Neural progenitor cell (in vitro differentiated cells): ENCODE measurements around the gene NOX5. TPM values are rescaled to one million over a fixed set of nuclear protein-coding genes. Genes with fewer than 3 reads are reported as not detected.

ENCODE experiments used
- DNase-seq: peaks from one replicate; pipeline ENCODE4 v3.0.0-alpha.2; 2016; ENCODE audit warnings: low spot score
- H2AFZ ChIP-seq: fragments of 200-600 bp; sonication (generic); replicated peaks from 2 replicates; pipeline ENCODE4 v1.6.1; 2016; ENCODE audit warnings: antibody characterized with exemption
- H3F3A ChIP-seq: fragments of 200-600 bp; sonication (generic); 2 replicates; pipeline ENCODE4 v1.6.1; 2016; ENCODE audit warnings: antibody characterized with exemption, low read depth
- H3K27ac ChIP-seq: fragments of 200-600 bp; sonication (generic); 2 replicates; pipeline ENCODE4 v1.5.1; 2016; ENCODE audit warnings: mild to moderate bottlenecking
- H3K27me3 ChIP-seq: fragments of 200-600 bp; sonication (generic); 2 replicates; pipeline ENCODE4 v1.6.1; 2016; ENCODE audit warnings: mild to moderate bottlenecking, moderate library complexity
- H3K36me3 ChIP-seq: fragments of 200-600 bp; sonication (generic); 2 replicates; pipeline ENCODE4 v1.5.1; 2016
- H3K4me1 ChIP-seq: fragments of 200-600 bp; sonication (generic); 2 replicates; pipeline ENCODE4 v1.6.1; 2016; ENCODE audit warnings: mixed run types
- H3K4me2 ChIP-seq: fragments of 200-600 bp; sonication (generic); 2 replicates; pipeline ENCODE4 v1.6.1; 2016
- H3K4me3 ChIP-seq: fragments of 200-600 bp; sonication (generic); 2 replicates; pipeline ENCODE4 v1.5.1; 2016
- H3K79me2 ChIP-seq: fragments of 200-600 bp; sonication (generic); 2 replicates; pipeline ENCODE4 v1.6.1; 2016; ENCODE audit warnings: low read depth
- H3K9ac ChIP-seq: fragments of 200-600 bp; sonication (generic); 2 replicates; pipeline ENCODE4 v1.6.1; 2016
- H3K9me3 ChIP-seq: fragments of 200-600 bp; sonication (generic); 2 replicates; pipeline ENCODE4 v1.5.1; 2016; ENCODE audit warnings: low read depth
- H4K20me1 ChIP-seq: fragments of 200-600 bp; sonication (generic); 2 replicates; pipeline ENCODE4 v1.6.1; 2016; ENCODE audit warnings: low read depth
- H3K27ac Mint-ChIP-seq: 3 replicates; pipeline ENCODE4 v1.8.0; 2021; ENCODE audit warnings: mixed read lengths
- H3K27me3 Mint-ChIP-seq: 2 replicates; pipeline ENCODE4 v1.8.0; 2022; ENCODE audit warnings: low read depth, mild to moderate bottlenecking, inconsistent platforms, moderate library complexity, mixed read lengths; ENCODE audit not compliant: insufficient read depth
- H3K36me3 Mint-ChIP-seq: 3 replicates; pipeline ENCODE4 v1.8.0; 2021; ENCODE audit warnings: mixed read lengths
- H3K4me1 Mint-ChIP-seq: 3 replicates; pipeline ENCODE4 v1.8.0; 2021; ENCODE audit warnings: mixed read lengths
- H3K4me3 Mint-ChIP-seq: 3 replicates; pipeline ENCODE4 v1.8.0; 2021; ENCODE audit warnings: mild to moderate bottlenecking, moderate library complexity, mixed read lengths
- H3K9me3 Mint-ChIP-seq: 3 replicates; pipeline ENCODE4 v1.8.0; 2020; ENCODE audit warnings: mixed read lengths
- CTCF ChIP-seq: fragments of 200-600 bp; sonication (generic); IDR thresholded peaks from 2 replicates; pipeline ENCODE4 v1.5.1; 2017; ENCODE audit warnings: antibody characterized with exemption, mild to moderate bottlenecking
- EZH2 ChIP-seq: fragments of 200-600 bp; sonication (generic); IDR thresholded peaks from 2 replicates; pipeline ENCODE4 v1.6.1; 2017; ENCODE audit warnings: antibody characterized with exemption, mild to moderate bottlenecking, moderate library complexity
- EZH2phosphoT487 ChIP-seq: fragments of 200-600 bp; sonication (generic); IDR thresholded peaks from 2 replicates; pipeline ENCODE4 v1.6.1; 2017; ENCODE audit warnings: antibody characterized with exemption
- total RNA-seq: library from RNA; depleted of rRNA; stranded (reverse); fragments of >200 nt; gene quantifications from 2 replicates; pipeline ENCODE4 v1.2.3, GENCODE V29; 2015; ENCODE audit warnings: low replicate concordance

Gene NOX5
- total RNA-seq, 1 donor from 2014 or later, result not detected

DNA sequence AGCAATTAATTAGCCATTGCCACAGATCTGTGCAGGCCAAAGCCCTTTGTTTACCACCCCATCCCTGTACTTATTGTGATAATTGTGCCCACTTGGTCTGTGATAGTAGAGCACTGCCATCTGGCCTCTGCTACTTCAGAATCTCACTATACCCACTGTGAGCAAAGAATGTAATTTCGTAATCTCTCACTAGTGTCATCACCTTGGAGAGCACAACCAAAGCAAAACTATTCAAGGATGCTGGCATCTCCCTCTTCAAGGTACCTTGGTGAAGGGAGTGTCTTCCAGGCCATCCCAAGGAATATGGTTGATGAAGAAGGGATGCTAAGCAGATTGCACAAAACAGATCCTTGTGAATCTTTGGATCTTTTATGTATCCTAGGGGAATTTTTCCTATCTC lies 34.7 kb upstream of the NOX5 start:
- peaks cover 24% of the 10 kb centered on the region for H3K9me3 Mint-ChIP-seq
- Histone ChIP-seq H3K27me3 (no peaks in the 10 kb centered on the region), H3K36me3 (no peaks in the 10 kb centered on the region), H3K4me2 (no peak overlapping the region), H3K9ac (no peak overlapping the region), H3K9me3 (no peaks in the 10 kb centered on the region), H3K27ac (no peak overlapping the region), H3F3A (no peaks in the 10 kb centered on the region), H3K4me1 (no peaks in the 10 kb centered on the region), H3K79me2 (no peaks in the 10 kb centered on the region), H2AFZ (no peak overlapping the region), H3K4me3 (no peak overlapping the region), H4K20me1 (no peaks in the 10 kb centered on the region)
- no peak overlapping the region for H3K4me3 Mint-ChIP-seq
- H3K4me1 Mint-ChIP-seq, result no peaks in the 10 kb centered on the region
- no peak for DNase-seq
- no peak for TF ChIP-seq EZH2
- no peak for TF ChIP-seq CTCF
- TF ChIP-seq EZH2phosphoT487, result no peak
- no peaks in the 10 kb centered on the region for H3K36me3 Mint-ChIP-seq
- H3K27ac Mint-ChIP-seq, result no peak overlapping the region
- H3K27me3 Mint-ChIP-seq, result peaks cover 1% of the 10 kb centered on the region

DNA sequence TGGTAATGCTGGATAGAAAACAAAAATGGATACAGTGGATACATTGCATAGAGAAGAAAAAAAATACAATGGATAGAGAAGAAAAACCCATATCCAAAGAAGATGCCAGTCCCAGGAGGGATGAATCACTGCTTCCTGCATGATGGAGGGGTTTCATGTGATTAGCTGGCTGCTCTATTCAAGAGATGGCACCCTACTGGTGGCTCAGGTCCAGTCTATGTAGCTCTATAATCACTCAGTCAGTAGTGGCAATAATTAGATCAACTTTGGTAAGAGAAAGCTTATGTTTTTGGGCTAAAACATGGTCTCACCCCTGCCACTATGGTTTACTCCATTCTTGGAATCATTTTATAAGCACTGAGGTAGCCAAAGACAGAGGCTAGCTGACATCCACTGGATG lies 33.7 kb upstream of the NOX5 start:
- no peak overlapping the region for H3K9ac ChIP-seq

GRCh38 chr15:68981941-68982340 lies 32.6 kb upstream of the NOX5 start:
- Mint-ChIP-seq H3K4me3 (no peak overlapping the region), H3K27ac (no peak overlapping the region), H3K36me3 (no peaks in the 10 kb centered on the region), H3K27me3 (peaks cover 3% of the 10 kb centered on the region), H3K9me3 (peaks cover 14% of the 10 kb centered on the region), H3K4me1 (no peaks in the 10 kb centered on the region)
- Histone ChIP-seq H2AFZ (no peak overlapping the region), H3K4me3 (no peak overlapping the region), H3K9me3 (no peaks in the 10 kb centered on the region), H3K36me3 (no peaks in the 10 kb centered on the region), H3K27me3 (no peaks in the 10 kb centered on the region), H4K20me1 (no peaks in the 10 kb centered on the region), H3K27ac (no peak overlapping the region), H3K4me2 (no peak overlapping the region), H3K79me2 (no peaks in the 10 kb centered on the region), H3K4me1 (no peaks in the 10 kb centered on the region), H3F3A (no peaks in the 10 kb centered on the region), H3K9ac (no peak overlapping the region)
- TF ChIP-seq EZH2 (no peak), EZH2phosphoT487 (no peak), CTCF (no peak)
- no peak for DNase-seq

More for the DNA sequence above, 33.7 kb upstream of the NOX5 start:
- Mint-ChIP-seq H3K36me3 (no peaks in the 10 kb centered on the region), H3K4me3 (no peak overlapping the region), H3K27ac (no peak overlapping the region), H3K4me1 (no peaks in the 10 kb centered on the region), H3K9me3 (peaks cover 21% of the 10 kb centered on the region), H3K27me3 (peaks cover 3% of the 10 kb centered on the region)
- no peak for DNase-seq
- H3K27ac ChIP-seq, result no peak overlapping the region
- no peaks in the 10 kb centered on the region for H3K36me3 ChIP-seq
- H3K9me3 ChIP-seq, result no peaks in the 10 kb centered on the region
- H3F3A ChIP-seq, result no peaks in the 10 kb centered on the region
- no peak overlapping the region for H3K4me2 ChIP-seq
- no peaks in the 10 kb centered on the region for H3K27me3 ChIP-seq
- no peak for TF ChIP-seq EZH2
- TF ChIP-seq EZH2phosphoT487, result no peak
- TF ChIP-seq CTCF, result no peak
- H3K4me3 ChIP-seq, result no peak overlapping the region
- no peaks in the 10 kb centered on the region for H3K79me2 ChIP-seq
- no peak overlapping the region for H2AFZ ChIP-seq
- H3K4me1 ChIP-seq, result no peaks in the 10 kb centered on the region
- no peaks in the 10 kb centered on the region for H4K20me1 ChIP-seq
